Keratinocyte (primary cell): ENCODE results near the gene GAB1.

Source experiments
- CTCF ChIP-seq, 3 experiments: IDR thresholded peaks in 1 of 3; conservative IDR thresholded peaks in 1 of 3; optimal IDR thresholded peaks in 1 of 3; 2 replicates in 2 of 3; 3 replicates in 1 of 3; pipeline versions ENCODE3 to v1.5.1; 2011; ENCODE audit warnings: low read length in 3 of 3, mild to moderate bottlenecking in 3 of 3, moderate library complexity in 2 of 3, control low read depth in 1 of 3, inconsistent platforms in 1 of 3; ENCODE audit not compliant: insufficient read depth in 2 of 3; ENCODE audit errors: extremely low read depth in 1 of 3
- EZH2 ChIP-seq: IDR thresholded peaks from one replicate; pipeline ENCODE4 v1.6.1; 2012; ENCODE audit warnings: inconsistent platforms, mild to moderate bottlenecking, low read length, moderate library complexity

DNA sequence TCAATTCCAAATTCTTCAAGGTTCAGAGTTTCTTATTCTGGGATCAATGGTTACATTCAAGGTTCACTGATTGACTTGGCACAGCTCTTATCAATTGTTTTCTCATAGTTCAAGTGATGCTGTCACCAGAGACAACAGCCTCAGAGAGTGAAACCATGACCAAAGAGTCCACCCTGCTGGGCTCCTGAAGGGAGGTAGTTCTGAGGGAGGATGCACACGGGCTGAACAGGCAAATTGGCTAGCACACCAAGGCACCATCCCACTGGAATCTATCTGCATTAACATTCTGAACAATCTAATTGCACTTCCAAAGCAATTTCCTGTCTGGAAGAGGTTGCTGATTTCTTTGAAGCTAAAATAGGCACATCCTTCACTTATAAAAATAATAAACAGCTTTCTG, 16.6 kb upstream of the GAB1 start:
- TF ChIP-seq CTCF (optimal IDR thresholded peaks at IDR 0.05 in 1 of 3, IDR thresholded peaks at IDR 0.05 in 1 of 3, conservative IDR thresholded peaks at IDR 0.05 in 1 of 3; ENCODE audit: extremely low read depth in 1 of 3, insufficient read depth in 2 of 3, low read length in 3 of 3) (no peak), EZH2 (no peak)
